ENCODE measurements around the gene UBQLN2.

The UBQLN2 gene

DNA sequence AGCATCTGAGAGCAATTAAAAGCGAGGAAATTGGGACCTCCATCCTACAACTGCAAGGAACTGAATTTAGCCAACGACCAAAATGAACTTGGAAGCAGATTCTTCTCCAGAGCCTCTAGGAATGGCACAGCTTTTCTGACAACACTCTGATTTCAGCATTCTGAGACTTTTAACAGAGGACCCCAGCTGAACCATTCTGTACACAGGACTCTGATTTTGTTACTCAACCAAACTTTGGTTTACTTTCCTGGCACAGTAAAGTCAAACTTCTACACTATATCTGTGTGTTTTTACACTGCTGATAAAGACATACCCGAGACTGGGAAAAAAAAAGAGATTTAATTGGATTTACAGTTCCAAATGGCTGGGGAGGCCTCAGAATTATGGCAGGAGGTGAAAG lies 37.6 kb downstream of the UBQLN2 start:
- Histone ChIP-seq H3K4me2 (ENCODE audit: low read depth, low read length) (no peak overlapping the region), H3K36me3 (replicated peaks; ENCODE audit: insufficient read depth, low read length) (no peaks in the 10 kb centered on the region), H3K79me2 (ENCODE audit: low read length) (no peaks in the 10 kb centered on the region), H3K9me2 (replicated peaks; ENCODE audit: insufficient read depth, low read length) (no peaks in the 10 kb centered on the region), H4K20me1 (ENCODE audit: insufficient read depth, low read length) (no peaks in the 10 kb centered on the region), H2AFZ (ENCODE audit: low read length) (no peak overlapping the region), H3K4me3 (ENCODE audit: low read length) (no peak overlapping the region), H3K9me3 (replicated peaks; ENCODE audit: insufficient read depth, low read length) (no peaks in the 10 kb centered on the region), H3K9ac (ENCODE audit: low read length) (no peak overlapping the region), H3K4me1 (ENCODE audit: low read length) (no peaks in the 10 kb centered on the region), H3K27ac (ENCODE audit: low read length) (no peak overlapping the region), H3K27me3 (replicated peaks; ENCODE audit: insufficient read depth, low read length) (no peaks in the 10 kb centered on the region), H3F3A (ENCODE audit: insufficient read depth, low read length) (no peaks in the 10 kb centered on the region)
- TF ChIP-seq EZH2 (optimal IDR thresholded peaks at IDR 0.05; ENCODE audit: low read depth, low read length) (no peak), EZH2phosphoT487 (IDR thresholded peaks at IDR 0.05; ENCODE audit: low read length) (no peak), CTCF (IDR thresholded peaks at IDR 0.05; ENCODE audit: low read length) (no peak)
- DNase-seq, result no peak

DNA sequence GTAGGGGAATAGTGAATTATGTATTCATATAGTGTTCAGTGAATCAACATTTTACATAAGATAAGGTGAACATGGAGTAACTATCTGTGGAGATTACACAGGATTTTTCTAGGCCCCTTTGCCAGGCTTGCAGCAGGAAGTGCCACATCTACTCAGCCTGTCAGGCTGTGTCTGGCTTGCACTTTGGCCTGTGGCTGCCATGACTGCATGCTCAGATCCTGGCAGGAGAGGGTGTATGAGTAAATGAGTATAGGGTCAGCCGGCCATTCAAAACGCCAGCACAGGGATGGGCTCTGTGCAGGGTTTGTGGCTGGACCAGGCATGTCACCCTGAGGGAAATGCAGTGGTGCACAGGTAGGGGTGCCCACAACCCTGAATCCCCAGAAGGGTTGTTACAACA lies 51.9 kb downstream of the UBQLN2 start:
- H3F3A ChIP-seq (ENCODE audit: insufficient read depth, low read length), result no peaks in the 10 kb centered on the region
- H3K4me1 ChIP-seq (ENCODE audit: low read length), result no peaks in the 10 kb centered on the region
- H3K27ac ChIP-seq (ENCODE audit: low read length), result no peak overlapping the region
- no peaks in the 10 kb centered on the region for H3K36me3 ChIP-seq (replicated peaks; ENCODE audit: insufficient read depth, low read length)
- no peak for DNase-seq
- no peaks in the 10 kb centered on the region for H4K20me1 ChIP-seq (ENCODE audit: insufficient read depth, low read length)
- no peaks in the 10 kb centered on the region for H3K9me3 ChIP-seq (replicated peaks; ENCODE audit: insufficient read depth, low read length)
- no peak overlapping the region for H3K4me2 ChIP-seq (ENCODE audit: low read depth, low read length)
- H3K79me2 ChIP-seq (ENCODE audit: low read length), result no peaks in the 10 kb centered on the region
- no peaks in the 10 kb centered on the region for H3K9me2 ChIP-seq (replicated peaks; ENCODE audit: insufficient read depth, low read length)
- no peak for TF ChIP-seq EZH2 (optimal IDR thresholded peaks at IDR 0.05; ENCODE audit: low read depth, low read length)
- no peak for TF ChIP-seq EZH2phosphoT487 (IDR thresholded peaks at IDR 0.05; ENCODE audit: low read length)
- no peak for TF ChIP-seq CTCF (IDR thresholded peaks at IDR 0.05; ENCODE audit: low read length)
- H2AFZ ChIP-seq (ENCODE audit: low read length), result no peak overlapping the region
- H3K27me3 ChIP-seq (replicated peaks; ENCODE audit: insufficient read depth, low read length), result no peaks in the 10 kb centered on the region
- no peak overlapping the region for H3K4me3 ChIP-seq (ENCODE audit: low read length)
- no peak overlapping the region for H3K9ac ChIP-seq (ENCODE audit: low read length)
